HepG2 (cell line): ENCODE measurements around the gene USP36. TPM values are rescaled to one million over a fixed set of nuclear protein-coding genes. Genes with fewer than 3 reads are reported as not detected.

ENCODE experiments used
- CHD4 ChIP-seq: fragments of 200-600 bp; sonication (generic); IDR thresholded peaks from 2 replicates; pipeline ENCODE4 v1.7.0; 2017; ENCODE audit warnings: mild to moderate bottlenecking, low read length, borderline replicate concordance
- ETV5 ChIP-seq: IDR thresholded peaks from 2 replicates; pipeline ENCODE4 v1.6.1; 2018; ENCODE audit warnings: missing biosample characterization, missing genetic modification reagents, inconsistent platforms, borderline replicate concordance
- IRX3 ChIP-seq: sonication (generic); formaldehyde crosslinking; IDR thresholded peaks from 2 replicates; pipeline ENCODE4 v1.8.1; 2023; ENCODE audit warnings: mild to moderate bottlenecking, low read depth, missing genetic modification reagents, borderline replicate concordance
- KLF15 ChIP-seq: sonication (generic); formaldehyde crosslinking; IDR thresholded peaks from 2 replicates; pipeline ENCODE4 v1.8.1; 2023; ENCODE audit warnings: borderline replicate concordance, mild to moderate bottlenecking, inconsistent platforms, missing genetic modification reagents, mixed read lengths
- MIER3 ChIP-seq: IDR thresholded peaks from 2 replicates; pipeline ENCODE4 v1.6.1; 2016; ENCODE audit warnings: missing compliant biosample characterization, borderline replicate concordance
- RORA ChIP-seq: sonication (generic); formaldehyde crosslinking; IDR thresholded peaks from 2 replicates; pipeline ENCODE4 v1.5.0; 2020; ENCODE audit warnings: mild to moderate bottlenecking, missing genetic modification reagents, moderate library complexity
- SATB2 ChIP-seq: sonication (generic); formaldehyde crosslinking; IDR thresholded peaks from 2 replicates; pipeline ENCODE4 v1.5.0; 2020; ENCODE audit warnings: missing genetic modification reagents
- STAG1 ChIP-seq: sonication (generic); formaldehyde crosslinking; IDR thresholded peaks from 2 replicates; pipeline ENCODE4 v1.4.0; 2020; ENCODE audit warnings: missing genetic modification reagents
- ZC3H13 ChIP-seq: sonication (generic); formaldehyde crosslinking; IDR thresholded peaks from 2 replicates; pipeline ENCODE4 v1.8.1; 2023; ENCODE audit warnings: mild to moderate bottlenecking, missing genetic modification reagents, moderate library complexity
- ZFX ChIP-seq: sonication (generic); formaldehyde crosslinking; IDR thresholded peaks from 2 replicates; pipeline ENCODE4 v1.4.0; 2020; ENCODE audit warnings: mild to moderate bottlenecking, low read depth, missing genetic modification reagents, moderate library complexity
- ZNF24 ChIP-seq: fragments of 450-650 bp; IDR thresholded peaks from 2 replicates; pipeline ENCODE4 v1.6.1; 2017; ENCODE audit warnings: antibody characterized with exemption, mild to moderate bottlenecking
- ZNF343 ChIP-seq: sonication (generic); formaldehyde crosslinking; IDR thresholded peaks from 2 replicates; pipeline ENCODE4 v1.4.0; 2020; ENCODE audit warnings: mild to moderate bottlenecking, missing genetic modification reagents
- ZNF547 ChIP-seq: sonication (generic); formaldehyde crosslinking; IDR thresholded peaks from 2 replicates; pipeline ENCODE4 v1.5.1; 2020; ENCODE audit warnings: mild to moderate bottlenecking, missing genetic modification reagents
- ZNF570 ChIP-seq: sonication (generic); formaldehyde crosslinking; IDR thresholded peaks from 2 replicates; pipeline ENCODE4 v1.4.0; 2020; ENCODE audit warnings: mild to moderate bottlenecking, missing genetic modification reagents, borderline replicate concordance
- ZNF598 ChIP-seq: sonication (generic); formaldehyde crosslinking; IDR thresholded peaks from 2 replicates; pipeline ENCODE4 v1.5.1; 2020; ENCODE audit warnings: mild to moderate bottlenecking, missing genetic modification reagents, borderline replicate concordance
- ZNF614 ChIP-seq: IDR thresholded peaks from 2 replicates; pipeline ENCODE4 v1.6.1; 2018; ENCODE audit warnings: missing biosample characterization, missing genetic modification reagents, inconsistent platforms, borderline replicate concordance
- ZNF7 ChIP-seq: IDR thresholded peaks from 2 replicates; pipeline ENCODE4 v1.6.1; 2016; ENCODE audit warnings: missing biosample characterization, missing genetic modification reagents
- ZNF776 ChIP-seq: sonication (generic); formaldehyde crosslinking; IDR thresholded peaks from 2 replicates; pipeline ENCODE4 v1.4.0; 2020; ENCODE audit warnings: mild to moderate bottlenecking, missing genetic modification reagents
- ZNF781 ChIP-seq: sonication (generic); formaldehyde crosslinking; IDR thresholded peaks from 2 replicates; pipeline ENCODE4 v1.5.1; 2020; ENCODE audit warnings: borderline replicate concordance, mild to moderate bottlenecking, missing genetic modification reagents; ENCODE audit errors: not compliant biosample characterization
- ZNF788 ChIP-seq: sonication (generic); formaldehyde crosslinking; IDR thresholded peaks from 2 replicates; pipeline ENCODE4 v1.5.0; 2020; ENCODE audit warnings: mild to moderate bottlenecking, missing genetic modification reagents, borderline replicate concordance
- polyA plus RNA-seq, 8 experiments: library from polyadenylated mRNA; depleted of rRNA in 3 of 8; stranded (reverse) in 7 of 8; unstranded in 1 of 8; fragments of >200 nt; fragmentation: Illumina TruSeq in 4 of 8; extraction: Trizol in 4 of 8; gene quantifications; 2 replicates each; pipeline versions ENCODE4 v1.2.1 to v1.2.3, GENCODE V29; 2011 to 2016; ENCODE audit warnings: low read depth in 4 of 8, missing spikeins in 1 of 8, mixed read lengths in 1 of 8; ENCODE audit not compliant: insufficient read depth in 1 of 8
- total RNA-seq, 5 experiments: library from RNA; depleted of rRNA; stranded (reverse); fragments of >200 nt; fragmentation: Illumina TruSeq; extraction: Trizol; gene quantifications; 2 replicates each; pipeline ENCODE4 v1.2.3, GENCODE V29; 2016; ENCODE audit warnings: low read depth in 1 of 5
- TF ChIP-seq, protein P1 (sequence below): sonication (generic); formaldehyde crosslinking; IDR thresholded peaks from 2 replicates; pipeline ENCODE4 v1.4.0; 2020; ENCODE audit warnings: missing genetic modification reagents, borderline replicate concordance
- TF ChIP-seq, protein P2 (sequence below), 2 experiments: sonication (generic) in 1 of 2; formaldehyde crosslinking in 1 of 2; IDR thresholded peaks; 2 replicates each; pipeline versions ENCODE4 v1.5.1 to v1.6.1; 2011 to 2020; ENCODE audit warnings: borderline replicate concordance in 1 of 2, low read depth in 1 of 2, low read length in 1 of 2, mild to moderate bottlenecking in 1 of 2, missing genetic modification reagents in 1 of 2, moderate library complexity in 1 of 2
- TF ChIP-seq, protein P3 (sequence below): sonication (generic); formaldehyde crosslinking; IDR thresholded peaks from 2 replicates; pipeline ENCODE4 v1.4.0; 2020; ENCODE audit warnings: missing genetic modification reagents

USP36 gene
- total and polyA plus RNA-seq, 2 of the 13 experiments (the other 11 are each of a cell fraction or from before 2014, with no cell fraction given) = 29.6 to 45.9 TPM

DNA sequence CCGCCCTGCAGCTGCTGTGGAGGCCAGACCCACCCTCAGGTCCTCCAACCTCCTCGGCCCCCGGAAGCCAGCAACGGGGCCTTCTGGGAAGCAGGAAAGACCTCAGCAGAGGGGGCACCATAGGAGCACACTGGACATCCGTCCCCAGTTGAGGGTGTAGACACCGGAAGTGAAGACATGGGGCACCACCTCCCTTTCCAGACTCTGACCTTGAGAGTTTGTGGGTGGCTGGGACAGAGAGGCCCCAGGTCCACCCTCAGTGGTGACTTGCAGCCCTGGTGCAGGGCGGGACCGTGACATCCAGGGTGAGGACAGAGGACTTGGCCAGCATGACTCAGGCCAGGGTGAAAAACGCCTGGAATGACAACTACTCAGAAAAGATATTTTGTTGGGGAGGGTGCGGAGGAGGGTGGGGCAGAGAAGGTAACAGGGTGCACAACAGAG lies 42.5 kb upstream of the USP36 start (continued):
- TF ChIP-seq, protein P1, sequence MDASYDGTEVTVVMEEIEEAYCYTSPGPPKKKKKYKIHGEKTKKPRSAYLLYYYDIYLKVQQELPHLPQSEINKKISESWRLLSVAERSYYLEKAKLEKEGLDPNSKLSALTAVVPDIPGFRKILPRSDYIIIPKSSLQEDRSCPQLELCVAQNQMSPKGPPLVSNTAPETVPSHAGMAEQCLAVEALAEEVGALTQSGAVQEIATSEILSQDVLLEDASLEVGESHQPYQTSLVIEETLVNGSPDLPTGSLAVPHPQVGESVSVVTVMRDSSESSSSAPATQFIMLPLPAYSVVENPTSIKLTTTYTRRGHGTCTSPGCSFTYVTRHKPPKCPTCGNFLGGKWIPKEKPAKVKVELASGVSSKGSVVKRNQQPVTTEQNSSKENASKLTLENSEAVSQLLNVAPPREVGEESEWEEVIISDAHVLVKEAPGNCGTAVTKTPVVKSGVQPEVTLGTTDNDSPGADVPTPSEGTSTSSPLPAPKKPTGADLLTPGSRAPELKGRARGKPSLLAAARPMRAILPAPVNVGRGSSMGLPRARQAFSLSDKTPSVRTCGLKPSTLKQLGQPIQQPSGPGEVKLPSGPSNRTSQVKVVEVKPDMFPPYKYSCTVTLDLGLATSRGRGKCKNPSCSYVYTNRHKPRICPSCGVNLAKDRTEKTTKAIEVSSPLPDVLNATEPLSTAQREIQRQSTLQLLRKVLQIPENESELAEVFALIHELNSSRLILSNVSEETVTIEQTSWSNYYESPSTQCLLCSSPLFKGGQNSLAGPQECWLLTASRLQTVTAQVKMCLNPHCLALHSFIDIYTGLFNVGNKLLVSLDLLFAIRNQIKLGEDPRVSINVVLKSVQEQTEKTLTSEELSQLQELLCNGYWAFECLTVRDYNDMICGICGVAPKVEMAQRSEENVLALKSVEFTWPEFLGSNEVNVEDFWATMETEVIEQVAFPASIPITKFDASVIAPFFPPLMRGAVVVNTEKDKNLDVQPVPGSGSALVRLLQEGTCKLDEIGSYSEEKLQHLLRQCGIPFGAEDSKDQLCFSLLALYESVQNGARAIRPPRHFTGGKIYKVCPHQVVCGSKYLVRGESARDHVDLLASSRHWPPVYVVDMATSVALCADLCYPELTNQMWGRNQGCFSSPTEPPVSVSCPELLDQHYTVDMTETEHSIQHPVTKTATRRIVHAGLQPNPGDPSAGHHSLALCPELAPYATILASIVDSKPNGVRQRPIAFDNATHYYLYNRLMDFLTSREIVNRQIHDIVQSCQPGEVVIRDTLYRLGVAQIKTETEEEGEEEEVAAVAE (CRISPR knock-in tag) = no peak
- TF ChIP-seq, protein P2, sequence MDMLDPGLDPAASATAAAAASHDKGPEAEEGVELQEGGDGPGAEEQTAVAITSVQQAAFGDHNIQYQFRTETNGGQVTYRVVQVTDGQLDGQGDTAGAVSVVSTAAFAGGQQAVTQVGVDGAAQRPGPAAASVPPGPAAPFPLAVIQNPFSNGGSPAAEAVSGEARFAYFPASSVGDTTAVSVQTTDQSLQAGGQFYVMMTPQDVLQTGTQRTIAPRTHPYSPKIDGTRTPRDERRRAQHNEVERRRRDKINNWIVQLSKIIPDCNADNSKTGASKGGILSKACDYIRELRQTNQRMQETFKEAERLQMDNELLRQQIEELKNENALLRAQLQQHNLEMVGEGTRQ (IDR thresholded peaks at IDR 0.05; ENCODE audit: low read depth, low read length) = no peak
- TF ChIP-seq, protein P2 (CRISPR knock-in tag; IDR thresholded peaks at IDR 0.05; ENCODE audit: borderline replicate concordance) = no peak
- TF ChIP-seq ZNF343 (CRISPR knock-in tag) = no peak
- TF ChIP-seq SATB2 (CRISPR knock-in tag) = no peak
- TF ChIP-seq MIER3 = no peak
- no peak for TF ChIP-seq STAG1
- no peak for TF ChIP-seq IRX3 (CRISPR knock-in tag)
- TF ChIP-seq ZNF7 (CRISPR knock-in tag) = no peak
- TF ChIP-seq ETV5 (CRISPR knock-in tag) = peak; percentile 84
- TF ChIP-seq ZFX = peak; percentile 40; the same call in 1 of the 2 replicates
- TF ChIP-seq ZNF614 (CRISPR knock-in tag) = no peak
- TF ChIP-seq ZC3H13 (CRISPR knock-in tag) = no peak
- no peak for TF ChIP-seq RORA (CRISPR knock-in tag)
- no peak for TF ChIP-seq CHD4
- no peak for TF ChIP-seq ZNF570 (CRISPR knock-in tag)
- no peak for TF ChIP-seq ZNF24
- no peak for TF ChIP-seq ZNF788 (CRISPR knock-in tag)
- 0 out of 2 replicates have a peak, but pooled peaks have one; percentile 15 for TF ChIP-seq ZNF776
- TF ChIP-seq KLF15 (CRISPR knock-in tag) = peak; percentile 32; the same call in 1 of the 2 replicates
- no peak for TF ChIP-seq ZNF781 (CRISPR knock-in tag)
- TF ChIP-seq, protein P3, sequence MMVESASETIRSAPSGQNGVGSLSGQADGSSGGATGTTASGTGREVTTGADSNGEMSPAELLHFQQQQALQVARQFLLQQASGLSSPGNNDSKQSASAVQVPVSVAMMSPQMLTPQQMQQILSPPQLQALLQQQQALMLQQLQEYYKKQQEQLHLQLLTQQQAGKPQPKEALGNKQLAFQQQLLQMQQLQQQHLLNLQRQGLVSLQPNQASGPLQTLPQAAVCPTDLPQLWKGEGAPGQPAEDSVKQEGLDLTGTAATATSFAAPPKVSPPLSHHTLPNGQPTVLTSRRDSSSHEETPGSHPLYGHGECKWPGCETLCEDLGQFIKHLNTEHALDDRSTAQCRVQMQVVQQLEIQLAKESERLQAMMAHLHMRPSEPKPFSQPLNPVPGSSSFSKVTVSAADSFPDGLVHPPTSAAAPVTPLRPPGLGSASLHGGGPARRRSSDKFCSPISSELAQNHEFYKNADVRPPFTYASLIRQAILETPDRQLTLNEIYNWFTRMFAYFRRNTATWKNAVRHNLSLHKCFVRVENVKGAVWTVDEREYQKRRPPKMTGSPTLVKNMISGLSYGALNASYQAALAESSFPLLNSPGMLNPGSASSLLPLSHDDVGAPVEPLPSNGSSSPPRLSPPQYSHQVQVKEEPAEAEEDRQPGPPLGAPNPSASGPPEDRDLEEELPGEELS (CRISPR knock-in tag) = no peak
- TF ChIP-seq ZNF547 (CRISPR knock-in tag) = no peak
- TF ChIP-seq ZNF598 (CRISPR knock-in tag) = no peak
